Peyer's patch (tissue), 4 donors: ENCODE results near the gene C11orf91. TPM values are rescaled to one million over a fixed set of nuclear protein-coding genes. Genes with fewer than 3 reads are reported as not detected.

Experiments used
- DNase-seq, 3 donors: peaks; one replicate each; pipeline ENCODE4 v3.0.0-alpha.2; 2017 to 2019
- H3K27ac ChIP-seq, 4 donors: fragments of 200-600 bp; sonication (generic); one replicate each; pipeline ENCODE4 v1.5.1; 2016 to 2019
- H3K27me3 ChIP-seq, 2 donors: fragments of 200-600 bp; sonication (generic); one replicate each; pipeline ENCODE4 v1.5.1; 2019
- H3K36me3 ChIP-seq, 3 donors: fragments of 200-600 bp; sonication (generic); one replicate each; pipeline ENCODE4 v1.5.1; 2016 to 2019
- H3K4me1 ChIP-seq, 4 donors: fragments of 200-600 bp; sonication (generic); one replicate each; pipeline ENCODE4 v1.5.1; 2016 to 2019
- H3K4me3 ChIP-seq, 4 donors: fragments of 200-600 bp; sonication (generic); 1 replicate in 3 of 4; 2 replicates in 1 of 4; pipeline ENCODE4 v1.5.1; 2016 to 2019; ENCODE audit warnings: mild to moderate bottlenecking in 1 of 4
- H3K9me3 ChIP-seq, 4 donors: fragments of 200-600 bp; sonication (generic); one replicate each; pipeline ENCODE4 v1.5.1; 2016 to 2019; ENCODE audit warnings: mild to moderate bottlenecking in 1 of 4
- CTCF ChIP-seq, 6 experiments: fragments of 450-650 bp in 4 of 6; fragments of 200-600 bp in 2 of 6; sonication (generic) in 1 of 6; IDR thresholded peaks; one replicate each; pipeline ENCODE4 v1.5.1; 2017 to 2019; ENCODE audit warnings: antibody characterized with exemption in 6 of 6, mild to moderate bottlenecking in 3 of 6, moderate library complexity in 1 of 6
- POLR2A ChIP-seq, 2 donors: fragments of 450-650 bp; IDR thresholded peaks; one replicate each; pipeline ENCODE4 v1.5.1; 2017; ENCODE audit warnings: antibody characterized with exemption in 2 of 2, mild to moderate bottlenecking in 2 of 2, moderate library complexity in 2 of 2
- total RNA-seq, 4 donors: library from RNA; depleted of rRNA; stranded (reverse); fragments of >200 nt; gene quantifications; one replicate each; pipeline ENCODE4 v1.1.0, GENCODE V29; 2016

C11orf91 gene
- total RNA-seq, 4 donors from 2014 or later: not detected

- Histone ChIP-seq H3K27me3 (no peaks in the 10 kb centered on the region), H3K27ac (no peak overlapping the region), H3K9me3 (no peaks in the 10 kb centered on the region), H3K4me1 (no peaks in the 10 kb centered on the region), H3K4me3 (no peak overlapping the region), H3K36me3 (no peaks in the 10 kb centered on the region)
- no peak for TF ChIP-seq CTCF (IDR thresholded peaks at IDR 0.05)
- TF ChIP-seq POLR2A (IDR thresholded peaks at IDR 0.05): no peak
- DNase-seq: no peak
Observed at GRCh38 chr11:33652431-33652830, 48.2 kb downstream of the C11orf91 start.

GRCh38 chr11:33651990-33652389 is 48.6 kb downstream of the C11orf91 start:
- no peaks in the 10 kb centered on the region for H3K27me3 ChIP-seq
- no peaks in the 10 kb centered on the region for H3K9me3 ChIP-seq
- no peak overlapping the region for H3K4me3 ChIP-seq
- DNase-seq: no peak
- H3K27ac ChIP-seq: no peak overlapping the region
- no peaks in the 10 kb centered on the region for H3K4me1 ChIP-seq
- no peaks in the 10 kb centered on the region for H3K36me3 ChIP-seq
- no peak for TF ChIP-seq CTCF (IDR thresholded peaks at IDR 0.05)
- TF ChIP-seq POLR2A (IDR thresholded peaks at IDR 0.05): no peak

GRCh38 chr11:33651555-33651954 is 49.1 kb downstream of the C11orf91 start:
- DNase-seq: no peak
- no peak overlapping the region for H3K4me3 ChIP-seq
- no peak overlapping the region for H3K27ac ChIP-seq
- H3K4me1 ChIP-seq: no peaks in the 10 kb centered on the region
- H3K36me3 ChIP-seq: no peaks in the 10 kb centered on the region
- H3K27me3 ChIP-seq: no peaks in the 10 kb centered on the region
- H3K9me3 ChIP-seq: no peaks in the 10 kb centered on the region
- TF ChIP-seq POLR2A (IDR thresholded peaks at IDR 0.05): no peak
- TF ChIP-seq CTCF (IDR thresholded peaks at IDR 0.05): no peak

- TF ChIP-seq POLR2A (IDR thresholded peaks at IDR 0.05): no peak
Observed at GRCh38 chr11:33649944-33650343, 50.7 kb downstream of the C11orf91 start.

More at GRCh38 chr11:33649944-33650343, 50.7 kb downstream of the C11orf91 start:
- DNase-seq: no peak
- Histone ChIP-seq H3K27me3 (no peaks in the 10 kb centered on the region), H3K27ac (no peak overlapping the region), H3K4me3 (no peak overlapping the region), H3K36me3 (no peaks in the 10 kb centered on the region), H3K4me1 (no peaks in the 10 kb centered on the region), H3K9me3 (no peaks in the 10 kb centered on the region)

Other genes starting within 250 kb of the C11orf91 start
- gene CD59, start 35.6 kb upstream of the C11orf91 start, total RNA-seq: 10 to 100 TPM; 48.7 to 85.1 (median 56.1) TPM
- 10 to 100 TPM; 25.6 to 42.9 (median 27.8) TPM for gene FBXO3, start 73.7 kb upstream of the C11orf91 start, total RNA-seq
- 1 to 10 TPM; 5.1 to 9.1 (median 7.2) TPM for gene LMO2, start 191.2 kb upstream of the C11orf91 start, total RNA-seq